Psoas muscle (tissue), 8 donors: Measurements from ENCODE around the gene SIL1. TPM values are rescaled to one million over a fixed set of nuclear protein-coding genes. Genes with fewer than 3 reads are reported as not detected.

Experiments
- ATAC-seq, 4 donors: fragments of 200-7000 bp; cut with Tn5 transposase; one replicate each; pipeline ENCODE4 v1.9.1; 2020; ENCODE audit warnings: moderate library complexity in 3 of 4, mild to moderate bottlenecking in 2 of 4
- DNase-seq, 2 donors: peaks; one replicate each; pipeline ENCODE4 v3.0.0-alpha.2; 2020
- H3K27ac ChIP-seq: fragments of 200-600 bp; one replicate; pipeline ENCODE4 v1.8.0; 2022
- H3K27me3 ChIP-seq, 3 donors: fragments of 200-600 bp in 1 of 3; one replicate each; pipeline versions ENCODE4 v1.6.1 to v1.8.0; 2013 to 2022; ENCODE audit warnings: low read length in 2 of 3, mild to moderate bottlenecking in 2 of 3, moderate library complexity in 1 of 3; ENCODE audit not compliant: insufficient read depth in 3 of 3
- H3K36me3 ChIP-seq, 2 donors: fragments of 200-600 bp in 1 of 2; one replicate each; pipeline versions ENCODE4 v1.6.1 to v1.8.0; 2013 to 2022; ENCODE audit warnings: low read depth in 1 of 2, mild to moderate bottlenecking in 1 of 2, moderate library complexity in 1 of 2; ENCODE audit not compliant: insufficient read depth in 1 of 2
- H3K4me1 ChIP-seq: fragments of 200-600 bp; one replicate; pipeline ENCODE4 v1.8.0; 2022
- H3K4me3 ChIP-seq: fragments of 200-600 bp; one replicate; pipeline ENCODE4 v1.8.0; 2022; ENCODE audit warnings: mild to moderate bottlenecking
- H3K9me3 ChIP-seq: fragments of 200-600 bp; one replicate; pipeline ENCODE4 v1.8.0; 2022
- WGBS, 3 donors: extraction: QIAGEN DNeasy Blood & Tissue Kit; methylation state at CpG; one replicate each; pipeline versions ENCODE4 v1.1.6 to v1.1.7; 2013; 5-methylcytosine and 5-hydroxymethylcytosine counted together
- intact Hi-C, 2 donors: fragments of 100-400 bp; cut with DNase I; formaldehyde crosslinking; loops; one replicate each; pipeline versions ENCODE4 v1.11.0 to v1.14.2; 2022
- polyA plus RNA-seq, 3 donors: library from polyadenylated mRNA; stranded (reverse); fragments of 200-250 nt; gene quantifications; one replicate each; pipeline ENCODE4 v1.2.3, GENCODE V29; 2013
- total RNA-seq, 4 donors: library from RNA; stranded (reverse); fragmentation: NEBNext Ultra II Directional in 2 of 4; extraction: Animal tissue kit (Norgen Biotek cat#: 25700) in 2 of 4; gene quantifications; one replicate each; pipeline versions ENCODE4 v1.2.1 to v1.2.4, GENCODE V29; 2021 to 2023
- TF ChIP-seq, protein P1 (sequence below): fragments of 200-600 bp; IDR thresholded peaks from one replicate; pipeline ENCODE4 v1.8.0; 2022; ENCODE audit warnings: antibody characterized with exemption
- donor health status: healthy with polysubstance abuse.
- donor health status: DM: no; HTN: no; CAD: no; lungs with moderate emphysema.
- donor health status: Bipolar disorder and iron deficiency.
- donor health status: healthy.
- donor health status: DM: yes; HTN: yes; CAD: no.
- donor health status: DM: no; HTN: no; CAD: no.
- donor health status: DM: no; HTN: no; CAD: no.
- donor health status: DM: yes; HTN: yes; CAD: no.

Gene SIL1
- total and polyA plus RNA-seq, 7 donors = 27.1 to 52.9 (median 41.0) TPM

DNA sequence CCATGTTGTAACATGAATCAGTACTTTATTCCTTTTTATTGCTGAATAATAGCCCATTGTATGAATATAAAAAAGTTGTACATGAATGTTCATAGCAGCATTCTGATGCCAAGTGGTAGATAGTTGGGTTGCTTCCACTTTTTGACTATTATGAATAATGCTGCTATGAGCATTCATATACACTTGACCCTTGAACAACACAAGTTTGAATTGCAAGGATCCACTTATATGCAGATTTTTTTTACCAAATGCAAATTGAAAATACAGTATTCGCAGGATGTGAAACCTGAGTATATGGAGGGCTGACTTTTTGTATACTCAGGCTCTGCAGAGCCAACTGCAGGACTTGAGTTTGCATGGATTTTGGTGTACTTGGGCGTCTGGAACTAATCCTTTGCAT, 14.7 kb upstream of the SIL1 start:
- H3K9me3 ChIP-seq = no peaks in the 10 kb centered on the region
- no peaks in the 10 kb centered on the region for H3K36me3 ChIP-seq
- peaks cover 9% of the 10 kb centered on the region for H3K4me1 ChIP-seq
- no peak overlapping the region for H3K4me3 ChIP-seq
- no peak for ATAC-seq
- TF ChIP-seq, protein P1, sequence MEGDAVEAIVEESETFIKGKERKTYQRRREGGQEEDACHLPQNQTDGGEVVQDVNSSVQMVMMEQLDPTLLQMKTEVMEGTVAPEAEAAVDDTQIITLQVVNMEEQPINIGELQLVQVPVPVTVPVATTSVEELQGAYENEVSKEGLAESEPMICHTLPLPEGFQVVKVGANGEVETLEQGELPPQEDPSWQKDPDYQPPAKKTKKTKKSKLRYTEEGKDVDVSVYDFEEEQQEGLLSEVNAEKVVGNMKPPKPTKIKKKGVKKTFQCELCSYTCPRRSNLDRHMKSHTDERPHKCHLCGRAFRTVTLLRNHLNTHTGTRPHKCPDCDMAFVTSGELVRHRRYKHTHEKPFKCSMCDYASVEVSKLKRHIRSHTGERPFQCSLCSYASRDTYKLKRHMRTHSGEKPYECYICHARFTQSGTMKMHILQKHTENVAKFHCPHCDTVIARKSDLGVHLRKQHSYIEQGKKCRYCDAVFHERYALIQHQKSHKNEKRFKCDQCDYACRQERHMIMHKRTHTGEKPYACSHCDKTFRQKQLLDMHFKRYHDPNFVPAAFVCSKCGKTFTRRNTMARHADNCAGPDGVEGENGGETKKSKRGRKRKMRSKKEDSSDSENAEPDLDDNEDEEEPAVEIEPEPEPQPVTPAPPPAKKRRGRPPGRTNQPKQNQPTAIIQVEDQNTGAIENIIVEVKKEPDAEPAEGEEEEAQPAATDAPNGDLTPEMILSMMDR = no peak
- intact Hi-C loops = no loop called here
- DNase-seq = no peak
- no peaks in the 10 kb centered on the region for H3K27me3 ChIP-seq
- 54 to 81% (median 67%) methylated on average over 2 of the region's 2 CpGs for WGBS, 3 donors
- no peak overlapping the region for H3K27ac ChIP-seq

DNA sequence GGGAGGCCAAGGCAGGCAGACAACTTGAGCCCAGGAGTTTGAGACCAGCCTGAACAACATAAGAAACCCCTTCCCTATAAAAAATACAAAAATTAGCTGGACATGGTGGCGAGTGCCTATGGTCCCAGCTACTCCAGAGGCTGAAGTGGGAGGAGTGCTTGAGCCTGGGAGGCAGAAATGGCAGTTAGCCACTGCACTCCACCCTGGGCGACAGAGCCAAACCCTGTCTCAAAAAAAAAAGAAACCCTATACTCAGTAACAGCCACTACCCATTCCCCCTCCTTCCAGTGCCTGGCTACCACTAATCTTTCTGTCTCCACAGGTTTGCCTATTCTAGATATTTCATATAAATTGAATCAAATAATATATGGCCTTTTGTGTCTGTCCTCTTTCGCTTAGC, 14.3 kb upstream of the SIL1 start:
- Histone ChIP-seq H3K36me3 (no peaks in the 10 kb centered on the region), H3K4me1 (peaks cover 9% of the 10 kb centered on the region), H3K9me3 (no peaks in the 10 kb centered on the region), H3K4me3 (no peak overlapping the region), H3K27ac (no peak overlapping the region), H3K27me3 (no peaks in the 10 kb centered on the region)
- no peak for DNase-seq
- TF ChIP-seq, protein P1 = no peak
- WGBS, 3 donors = 52 to 70% (median 52%) methylated on average over 3 of the region's 3 CpGs
- peak in 2 of 4 donors; percentile 72 to 75 for ATAC-seq
- intact Hi-C loops = no loop called here

DNA sequence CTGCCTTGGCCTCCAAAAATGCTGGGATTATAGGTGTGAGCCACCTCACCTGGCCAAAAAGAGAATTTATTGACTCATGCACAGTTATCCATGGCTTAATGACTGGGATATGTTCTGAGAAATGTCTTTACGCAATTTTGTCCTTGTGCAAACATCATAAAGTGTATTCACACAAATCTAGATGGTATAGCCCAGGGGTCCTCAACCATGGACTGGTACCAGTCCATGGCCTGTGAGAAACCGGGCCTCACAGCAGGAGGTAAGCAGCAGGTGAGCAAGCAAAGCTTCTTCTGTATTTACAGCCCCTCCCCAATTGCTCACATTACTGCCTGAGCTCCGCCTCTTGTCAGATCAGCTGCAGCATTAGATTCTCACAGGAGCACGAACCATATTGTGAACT, 12.4 kb upstream of the SIL1 start:
- WGBS, 3 donors = 74 to 78% (median 76%) methylated on average over 4 of the region's 4 CpGs
- Histone ChIP-seq H3K9me3 (no peaks in the 10 kb centered on the region), H3K27ac (no peak overlapping the region), H3K27me3 (no peaks in the 10 kb centered on the region), H3K4me1 (peaks cover 9% of the 10 kb centered on the region), H3K4me3 (no peak overlapping the region), H3K36me3 (no peaks in the 10 kb centered on the region)
- no peak for ATAC-seq
- TF ChIP-seq, protein P1 = no peak
- intact Hi-C loops = no loop called here
- DNase-seq = no peak

DNA sequence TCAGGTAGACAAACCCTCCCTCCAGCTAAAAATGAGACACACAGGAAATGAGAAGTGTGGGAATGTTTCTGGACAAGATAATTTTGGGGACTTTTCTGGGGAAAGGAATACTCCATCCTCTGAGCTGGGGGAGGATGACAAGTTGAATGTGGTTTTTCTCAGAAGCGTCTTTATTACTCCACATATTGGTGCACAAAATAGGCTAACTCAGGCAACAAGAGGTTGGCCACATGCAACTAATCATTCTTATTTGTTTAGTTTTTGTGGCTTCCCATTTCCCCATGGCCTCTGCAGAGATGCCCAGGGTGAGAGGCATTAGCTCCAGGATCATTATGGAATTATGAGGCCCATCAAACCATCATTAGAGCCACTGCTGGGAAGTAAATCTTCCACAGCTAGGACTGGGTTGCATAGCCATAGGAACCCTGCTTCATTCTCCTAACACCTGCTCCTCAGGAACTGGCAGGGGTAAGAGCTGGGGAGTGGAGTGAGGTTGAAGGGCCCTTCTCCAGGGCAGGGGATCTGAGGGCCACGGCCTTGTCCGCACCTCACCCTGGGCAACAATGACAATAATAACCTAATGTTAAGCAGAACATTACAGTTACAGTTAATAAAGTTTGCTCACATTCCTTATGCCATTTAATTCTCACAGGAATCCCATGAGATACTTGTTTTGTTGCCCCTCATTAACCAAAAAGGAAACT, 9.3 kb upstream of the SIL1 start:
- intact Hi-C loops = no loop called here
- Histone ChIP-seq H3K4me3 (no peak overlapping the region), H3K4me1 (peaks cover 1% of the 10 kb centered on the region), H3K9me3 (no peaks in the 10 kb centered on the region), H3K27me3 (no peaks in the 10 kb centered on the region), H3K36me3 (no peaks in the 10 kb centered on the region), H3K27ac (no peak overlapping the region)
- WGBS, 3 donors = 93 to 98% (median 95%) methylated on average over 3 of the region's 3 CpGs
- ATAC-seq (no peak), DNase-seq (no peak)
- TF ChIP-seq, protein P1 = no peak

DNA sequence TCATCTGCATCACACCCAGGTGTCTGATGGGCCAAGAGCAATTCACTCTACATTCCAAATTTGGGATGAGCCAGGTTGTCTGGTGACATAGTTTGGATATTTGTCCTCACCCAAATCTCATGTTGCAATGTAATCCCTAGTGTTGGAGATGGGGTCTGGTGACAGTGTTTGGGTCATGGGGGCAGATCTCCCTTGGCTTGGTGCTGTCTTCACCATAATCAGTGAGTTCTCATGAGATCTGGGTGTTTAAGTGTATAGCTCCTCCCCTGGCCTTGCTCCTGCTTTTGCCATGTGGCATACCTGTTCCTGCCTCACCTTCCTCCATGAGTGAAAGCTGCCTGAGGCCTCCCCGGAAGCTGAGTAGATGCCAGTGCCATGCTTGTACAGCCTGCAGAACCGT, 7.4 kb upstream of the SIL1 start:
- 88 to 92% (median 91%) methylated on average over 2 of the region's 2 CpGs for WGBS, 3 donors
- DNase-seq = no peak

More for the DNA sequence above, 7.4 kb upstream of the SIL1 start:
- H3K36me3 ChIP-seq = no peaks in the 10 kb centered on the region
- intact Hi-C loops = loop anchor here in 1 of 2 donors (1.0 kb wide), 1 partner anchor 30 kb away; no protein-coding TSS in a partner anchor
- no peaks in the 10 kb centered on the region for H3K27me3 ChIP-seq
- no peak overlapping the region for H3K27ac ChIP-seq
- no peaks in the 10 kb centered on the region for H3K9me3 ChIP-seq
- no peak for ATAC-seq
- H3K4me3 ChIP-seq = no peak overlapping the region
- TF ChIP-seq, protein P1 = no peak
- H3K4me1 ChIP-seq = no peaks in the 10 kb centered on the region
